Iris pigment epithelial cell (primary cell): ENCODE measurements around the gene IL5RA.

Source experiments
- DNase-seq: peaks from one replicate; pipeline ENCODE4 v3.0.0-alpha.2; 2011; ENCODE audit warnings: low read depth

The IL5RA gene

GRCh38 chr3:3107181-3107580 is 3.0 kb downstream of the IL5RA start:
- no peak for DNase-seq

DNA sequence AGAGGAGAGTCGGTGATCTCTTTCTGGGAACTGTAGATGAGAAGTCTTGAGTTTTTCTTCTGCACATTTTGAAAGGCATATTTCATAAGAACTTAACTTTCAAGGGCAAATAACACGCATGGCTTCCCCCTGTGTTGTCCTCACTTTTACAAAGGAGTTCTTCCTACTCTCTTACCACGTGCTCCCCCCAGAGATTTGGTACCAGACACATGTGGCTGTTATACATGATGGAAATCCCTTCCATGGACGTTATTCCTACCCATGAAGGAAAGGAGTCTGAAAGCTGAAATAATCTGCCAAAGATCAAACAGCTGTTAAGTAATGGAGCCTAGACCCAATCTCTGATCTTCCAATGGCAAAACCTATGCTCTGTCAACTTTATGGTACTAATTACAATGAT is 4.4 kb downstream of the IL5RA start:
- DNase-seq = no peak

- DNase-seq = no peak
These were observed 4.9 kb downstream of the IL5RA start for GRCh38 chr3:3105246-3105645.

GRCh38 chr3:3102751-3103150 is 7.4 kb downstream of the IL5RA start:
- no peak for DNase-seq

DNA sequence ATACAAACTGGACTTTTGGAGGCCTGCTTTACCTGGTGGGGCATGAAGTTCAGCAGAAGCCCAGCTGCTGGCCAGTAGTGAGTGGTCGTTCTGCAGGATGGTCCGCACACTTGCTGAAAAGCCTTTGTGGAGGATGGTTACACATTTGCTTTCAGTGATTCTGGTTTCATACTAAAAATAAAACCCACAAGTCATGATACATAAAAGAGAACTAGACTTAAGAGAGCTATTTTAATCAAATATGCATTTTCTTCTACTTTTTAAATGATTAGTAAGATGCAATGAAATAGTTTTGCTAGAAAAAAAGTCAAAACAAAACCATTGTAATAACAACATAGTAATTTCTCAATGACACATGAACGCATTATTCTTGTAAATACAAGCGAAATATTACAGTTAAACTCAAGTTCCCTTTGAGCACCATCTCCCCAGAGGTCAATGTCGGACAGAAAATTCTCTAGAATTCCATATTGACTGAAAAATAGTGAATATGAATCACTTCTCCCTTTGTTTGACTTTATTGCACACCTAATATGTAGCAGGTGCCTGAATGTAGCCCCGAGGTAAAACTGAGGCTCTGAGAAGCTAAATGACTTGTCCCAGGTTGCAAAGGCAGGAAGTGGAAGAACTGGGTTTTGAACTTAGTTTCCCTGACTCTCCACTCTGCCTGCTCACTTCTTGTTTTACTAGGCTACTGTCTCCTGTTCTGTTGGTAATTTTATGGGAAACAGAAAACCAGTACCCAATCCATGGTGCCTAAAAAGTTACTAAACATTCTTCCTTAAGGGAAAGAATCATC is 8.3 kb downstream of the IL5RA start:
- no peak for DNase-seq

DNA sequence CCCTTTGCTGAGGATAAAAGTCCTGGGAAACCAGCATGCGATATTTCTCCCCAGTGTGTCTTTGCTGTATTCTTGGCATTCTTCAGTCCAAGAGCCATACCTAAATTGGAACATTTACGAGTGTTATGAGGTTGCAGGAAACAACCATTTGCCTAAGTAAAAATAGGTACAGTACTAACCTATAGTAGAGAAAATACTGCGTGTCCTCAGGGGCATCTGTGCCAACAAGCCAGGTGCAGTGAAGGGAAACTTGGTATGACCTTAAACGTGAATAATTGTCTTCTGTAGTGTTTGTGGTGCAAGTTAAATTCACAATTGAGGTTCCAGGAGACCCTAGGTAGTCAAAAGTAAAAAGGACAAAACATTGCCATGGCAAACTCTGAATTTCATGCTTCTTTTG is 12.2 kb downstream of the IL5RA start:
- DNase-seq = no peak

- no peak for DNase-seq
These were observed 21.2 kb downstream of the IL5RA start for GRCh38 chr3:3089017-3089416.

- no peak for DNase-seq
These were observed 22.3 kb downstream of the IL5RA start for GRCh38 chr3:3087716-3088465.

DNA sequence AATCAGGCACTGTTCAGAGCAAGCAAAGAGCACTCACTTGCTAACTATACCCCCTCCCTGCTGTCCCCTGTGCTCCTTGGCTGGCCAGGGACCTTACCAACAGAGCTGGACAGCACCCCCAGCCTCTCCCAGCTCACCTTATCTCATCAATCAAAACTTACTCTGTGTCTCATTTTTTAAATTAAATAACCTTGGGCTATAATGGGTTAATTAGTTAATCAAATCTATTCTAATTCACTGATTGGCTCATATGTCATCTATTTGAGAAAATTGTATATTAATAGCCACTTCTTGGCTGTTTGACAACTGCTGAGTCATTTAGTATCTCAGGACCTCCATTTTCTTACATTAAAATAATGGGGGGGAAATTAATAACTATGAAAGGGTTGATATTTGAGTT is 22.9 kb downstream of the IL5RA start:
- DNase-seq = no peak

DNA sequence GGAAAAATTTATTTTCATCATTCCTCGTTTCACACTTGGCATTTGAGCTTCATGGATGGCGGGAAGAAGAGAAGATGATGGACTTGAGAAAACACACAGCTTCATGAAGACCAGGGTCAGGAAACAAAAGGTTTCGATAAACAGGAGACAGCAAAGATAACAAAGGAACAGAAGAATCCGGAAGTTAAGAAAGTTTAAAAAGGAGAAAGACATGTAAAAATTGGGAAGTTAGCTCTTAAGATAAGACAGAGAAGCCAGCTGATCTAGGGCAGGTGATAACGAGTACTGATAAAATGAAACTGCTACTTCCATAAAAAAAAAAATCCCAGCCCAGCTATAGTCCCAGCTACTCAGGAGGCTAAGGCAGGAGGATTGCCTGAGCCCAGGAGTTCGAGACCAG is 23.9 kb downstream of the IL5RA start:
- DNase-seq = no peak

GRCh38 chr3:3085782-3086181 is 24.4 kb downstream of the IL5RA start:
- DNase-seq = no peak

GRCh38 chr3:3084890-3085289 is 25.3 kb downstream of the IL5RA start:
- DNase-seq = no peak

DNA sequence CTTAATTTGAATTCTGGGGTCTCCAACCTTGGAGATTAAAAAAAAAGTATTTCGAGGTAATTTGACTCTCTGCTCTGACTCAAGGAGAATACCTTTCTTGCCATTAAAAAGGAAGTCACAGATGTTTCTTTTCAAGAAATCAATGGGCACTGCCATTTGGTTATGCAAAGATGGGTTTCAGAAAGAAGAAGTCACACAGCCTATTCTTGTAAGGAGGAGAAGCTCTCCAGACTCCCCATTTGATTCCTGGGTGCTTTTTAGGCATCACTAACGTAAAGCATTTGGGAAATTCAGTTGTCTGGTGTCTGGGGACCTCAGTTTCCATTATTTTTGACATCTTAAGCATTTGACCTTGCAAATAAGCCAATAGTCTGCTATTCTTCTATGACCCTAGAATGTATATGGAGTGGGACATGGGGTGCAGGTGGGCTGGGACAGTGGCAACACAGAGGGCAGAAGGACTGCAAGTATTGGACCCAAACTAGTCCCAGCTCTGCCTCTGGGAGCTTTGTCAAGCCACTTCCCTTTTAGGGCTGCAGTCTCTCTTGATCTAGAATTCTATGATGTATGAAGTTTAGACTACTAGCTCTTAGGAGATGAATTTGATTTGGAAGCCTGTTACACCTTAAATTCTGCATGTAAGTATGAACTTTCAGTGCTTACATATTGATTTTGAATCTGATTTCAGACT is 27.8 kb downstream of the IL5RA start:
- no peak for DNase-seq

DNA sequence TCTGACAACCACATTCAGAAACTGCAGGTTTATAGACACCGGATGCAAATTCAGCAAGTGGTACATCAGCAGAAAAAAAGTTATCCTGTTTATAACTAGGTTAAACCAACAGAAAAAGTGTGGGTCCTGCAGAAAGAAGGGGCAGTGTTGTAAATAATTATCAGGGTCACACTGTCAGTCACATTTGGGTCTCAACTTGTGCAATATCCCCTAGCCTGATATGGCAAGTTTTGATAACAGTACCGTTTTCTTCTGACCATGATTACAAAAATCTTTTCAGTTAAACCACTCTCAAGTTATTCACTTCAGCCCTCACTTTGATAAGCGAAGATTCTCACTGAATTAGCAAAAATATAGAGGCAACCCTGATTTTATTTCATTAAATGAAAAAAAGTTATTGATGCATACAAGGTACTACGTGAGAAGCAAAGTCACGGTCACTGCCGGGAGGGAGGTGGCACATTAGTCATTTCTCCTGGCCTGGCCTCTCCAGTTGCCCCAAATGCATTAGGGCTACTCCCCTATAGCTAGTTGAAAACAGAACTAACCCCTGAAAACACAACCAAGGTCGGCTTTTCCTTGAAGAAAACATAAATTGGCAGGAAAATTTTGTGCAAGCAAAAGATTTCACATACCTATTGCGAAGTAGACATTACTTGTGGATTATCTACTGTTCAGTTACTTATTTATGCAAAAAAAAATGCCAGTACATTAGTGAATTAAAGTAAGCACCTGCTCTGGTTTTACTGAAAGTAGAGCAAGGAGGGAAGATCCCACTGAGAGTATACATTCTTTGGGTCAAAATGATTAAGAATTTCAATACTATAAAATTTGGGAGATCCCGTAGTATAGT is 28.6 kb downstream of the IL5RA start:
- DNase-seq = no peak

DNA sequence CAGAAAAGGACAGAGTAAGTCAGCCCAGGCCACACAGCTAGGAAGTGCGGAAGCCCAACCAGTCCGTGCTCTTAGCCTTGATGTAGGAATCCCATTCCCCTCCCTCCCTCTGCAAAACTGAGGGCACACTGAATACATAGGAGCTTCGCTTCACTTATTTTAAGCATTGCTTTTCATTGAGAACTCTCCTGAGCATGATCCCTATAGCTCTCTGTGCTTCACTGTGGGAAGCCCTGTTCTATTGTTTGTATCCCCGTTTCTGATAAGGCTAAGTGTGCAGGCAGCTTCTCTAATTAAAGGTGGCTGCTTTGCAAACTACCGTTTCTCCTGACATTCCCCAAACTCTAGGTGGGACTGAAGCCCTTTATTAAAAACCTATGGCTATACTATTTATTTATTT is 29.9 kb downstream of the IL5RA start:
- DNase-seq = no peak

DNA sequence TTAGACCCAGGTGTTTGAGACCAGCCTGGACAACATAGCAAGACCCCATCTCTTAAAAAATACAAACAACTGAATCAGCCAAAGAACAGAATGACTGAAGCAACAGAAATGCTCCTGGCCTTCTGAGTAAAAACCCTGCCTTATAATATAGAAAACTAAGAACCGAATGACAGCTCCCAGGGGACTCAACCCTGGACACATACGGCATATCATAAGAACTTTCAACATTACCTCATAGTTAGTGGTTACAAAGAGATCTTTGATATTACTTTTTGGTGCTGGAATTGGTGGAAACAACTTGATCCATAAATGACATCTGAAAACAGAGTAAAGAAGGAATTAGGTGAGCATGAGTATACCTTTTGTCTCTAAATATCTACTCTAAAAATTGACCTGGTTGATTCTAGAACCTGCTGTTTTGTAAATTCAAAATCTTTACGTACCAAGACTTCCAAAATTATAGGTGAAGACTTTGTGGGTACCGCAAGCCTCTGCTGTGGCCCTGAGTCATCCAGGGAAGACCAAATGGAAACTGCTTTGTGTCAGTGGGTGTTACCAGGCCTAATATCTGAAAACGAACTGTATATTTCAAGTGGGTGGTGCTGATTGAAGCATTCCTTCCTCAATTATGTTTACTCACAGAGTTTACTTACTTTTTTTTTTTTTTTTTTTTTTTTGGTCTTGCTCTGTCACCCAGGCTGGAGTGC is 35.5 kb downstream of the IL5RA start:
- no peak for DNase-seq

DNA sequence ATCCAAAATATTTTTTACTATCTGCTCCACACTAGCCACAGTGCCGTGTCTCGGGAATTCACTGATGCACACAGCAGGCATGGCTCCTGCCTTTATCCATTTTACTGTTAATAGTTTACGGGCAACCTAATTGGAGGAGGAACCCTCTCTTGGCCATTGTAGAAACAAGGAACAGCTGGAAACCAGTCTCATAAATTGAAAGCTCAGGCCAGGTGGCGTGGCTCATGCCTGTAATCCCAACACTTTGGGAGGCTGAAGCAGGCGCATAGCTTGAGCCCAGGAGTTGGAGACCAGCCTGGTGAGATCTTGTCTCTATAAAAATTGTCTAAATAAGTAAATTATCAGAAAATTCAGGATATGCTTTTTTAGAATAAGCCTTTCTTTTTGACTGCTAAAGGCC is 39.0 kb downstream of the IL5RA start:
- DNase-seq = no peak

DNA sequence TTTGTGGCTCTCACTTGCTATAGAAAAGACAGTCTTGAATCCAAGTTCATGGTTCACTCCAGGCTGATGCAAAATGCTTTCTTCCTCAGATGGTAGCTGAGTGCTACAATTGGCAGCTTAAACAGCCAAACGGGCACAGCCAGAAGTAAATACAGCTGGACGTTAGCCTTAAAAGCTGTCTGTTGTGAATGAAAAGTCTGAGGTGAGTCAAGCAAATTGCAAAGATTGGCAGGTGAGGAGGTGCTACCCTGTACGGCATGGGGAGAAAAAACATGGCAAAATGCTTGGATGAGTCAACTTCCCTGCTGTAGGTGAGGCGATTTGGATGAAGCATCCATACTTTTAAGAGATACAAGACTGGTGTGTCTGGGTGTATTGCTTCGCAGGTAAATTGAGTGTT is 40.5 kb downstream of the IL5RA start:
- no peak for DNase-seq

DNA sequence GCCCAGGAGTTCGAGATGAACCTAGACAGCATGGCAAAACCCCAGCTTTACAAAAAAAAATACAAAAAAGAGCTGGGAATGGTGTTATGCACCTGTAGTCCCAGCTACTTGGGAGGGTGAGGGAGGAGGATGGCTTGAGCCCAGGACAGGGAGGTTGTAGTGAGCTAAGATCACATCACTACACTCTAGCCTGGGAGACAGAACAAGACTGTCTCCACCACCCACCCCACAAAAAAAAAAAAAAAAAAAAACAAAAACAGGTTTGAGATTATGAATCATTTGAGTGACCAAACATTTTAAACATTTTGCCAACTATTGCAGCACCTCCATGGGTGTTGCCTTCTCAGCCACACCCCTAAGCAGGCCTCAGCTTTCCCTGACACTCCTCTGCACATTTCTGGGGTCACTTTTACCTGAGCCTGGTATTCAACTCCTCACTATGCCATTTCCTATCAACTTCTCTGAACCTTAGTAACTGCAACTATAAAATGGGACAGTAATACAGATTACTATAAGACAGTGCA is 41.8 kb downstream of the IL5RA start:
- DNase-seq = no peak

DNA sequence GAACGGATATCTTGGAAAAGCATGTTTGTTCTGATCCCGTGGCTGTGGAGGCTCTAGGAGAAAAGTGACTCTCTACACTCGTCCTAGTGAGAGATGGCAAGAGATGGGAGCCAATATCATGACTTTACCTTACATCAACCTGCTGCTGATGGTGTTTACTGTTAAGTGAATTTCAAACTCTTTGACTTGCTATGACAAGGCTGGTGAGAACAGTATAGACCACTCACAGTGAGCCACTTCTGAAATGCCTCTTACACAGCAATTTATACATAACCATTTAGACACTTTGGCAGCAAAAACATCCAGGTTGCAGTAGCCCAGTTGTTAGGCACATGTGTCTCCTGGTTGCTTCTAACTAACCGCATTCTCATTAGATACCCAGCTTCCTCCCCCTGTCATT is 43.3 kb downstream of the IL5RA start:
- DNase-seq = no peak

GRCh38 chr3:3066378-3066777 is 43.8 kb downstream of the IL5RA start:
- DNase-seq = no peak
